ENCODE measurements around the gene ZNF772. TPM values are rescaled to one million over a fixed set of nuclear protein-coding genes. Genes with fewer than 3 reads are reported as not detected.

The ZNF772 gene
- total RNA-seq, 1 experiment from 2014 or later: 14.1 TPM

- Histone ChIP-seq H3K27me3 (ENCODE audit: low read length) (no peaks in the 10 kb centered on the region), H3K4me2 (ENCODE audit: low read length) (no peak overlapping the region), H3K9me2 (replicated peaks; ENCODE audit: low read length) (no peaks in the 10 kb centered on the region), H3K36me3 (ENCODE audit: low read depth, low read length) (peaks cover 63% of the 10 kb centered on the region), H3K79me2 (ENCODE audit: low read length) (peaks cover 74% of the 10 kb centered on the region), H3K27ac (ENCODE audit: low read length) (no peak overlapping the region), H2AFZ (ENCODE audit: low read length) (no peak overlapping the region), H3K4me3 (ENCODE audit: low read length) (no peak overlapping the region), H4K20me1 (ENCODE audit: low read length) (no peaks in the 10 kb centered on the region), H3K4me1 (ENCODE audit: insufficient read depth, low read length) (peaks cover 14% of the 10 kb centered on the region), H3K9me3 (ENCODE audit: low read length) (peaks cover 12% of the 10 kb centered on the region), H3F3A (ENCODE audit: low read length, unreplicated experiment) (no peaks in the 10 kb centered on the region), H3K9ac (ENCODE audit: low read length) (no peak overlapping the region)
- TF ChIP-seq CTCF (conservative IDR thresholded peaks at IDR 0.05; ENCODE audit: low read depth, low read length) (no peak), EZH2 (IDR thresholded peaks at IDR 0.05; ENCODE audit: low read length, unreplicated experiment) (no peak), EZH2phosphoT487 (IDR thresholded peaks at IDR 0.05; ENCODE audit: borderline replicate concordance, low read length) (no peak)
- CTCF ChIA-PET: no interaction called here
- intact Hi-C loops (cut with micrococcal nuclease): loop anchor here (5.0 kb wide), 1 partner anchor 48 kb away; the partner anchor contains the start of gene ZNF419
- BruUV-seq (replicated peaks): no TSS peak
- POLR2A ChIA-PET (ENCODE audit: unreplicated experiment): no interaction called here
- DNase-seq (no peak), ATAC-seq (no peak)
These were observed 38.4 kb downstream of the ZNF772 start for GRCh38 chr19:57438925-57439324.

- no TSS peak for BruUV-seq (replicated peaks)
- no peak overlapping the region for H2AFZ ChIP-seq (ENCODE audit: low read length)
- POLR2A ChIA-PET (ENCODE audit: unreplicated experiment): no interaction called here
- CTCF ChIA-PET: no interaction called here
- DNase-seq (no peak), ATAC-seq (no peak)
- TF ChIP-seq EZH2 (IDR thresholded peaks at IDR 0.05; ENCODE audit: low read length, unreplicated experiment): no peak
- no peak for TF ChIP-seq CTCF (conservative IDR thresholded peaks at IDR 0.05; ENCODE audit: low read depth, low read length)
- TF ChIP-seq EZH2phosphoT487 (IDR thresholded peaks at IDR 0.05; ENCODE audit: borderline replicate concordance, low read length): no peak
- no peaks in the 10 kb centered on the region for H3F3A ChIP-seq (ENCODE audit: low read length, unreplicated experiment)
- peaks cover 14% of the 10 kb centered on the region for H3K4me1 ChIP-seq (ENCODE audit: insufficient read depth, low read length)
- H3K4me2 ChIP-seq (ENCODE audit: low read length): no peak overlapping the region
- no peak overlapping the region for H3K4me3 ChIP-seq (ENCODE audit: low read length)
- H3K27me3 ChIP-seq (ENCODE audit: low read length): no peaks in the 10 kb centered on the region
- peaks cover 2% of the 10 kb centered on the region for H3K9me3 ChIP-seq (ENCODE audit: low read length)
- H3K9me2 ChIP-seq (replicated peaks; ENCODE audit: low read length): no peaks in the 10 kb centered on the region
- no peak overlapping the region for H3K27ac ChIP-seq (ENCODE audit: low read length)
- intact Hi-C loops (cut with micrococcal nuclease): loop anchor here (5.0 kb wide), 1 partner anchor 49 kb away; the partner anchor contains the start of gene ZNF419
- no peaks in the 10 kb centered on the region for H4K20me1 ChIP-seq (ENCODE audit: low read length)
- H3K36me3 ChIP-seq (ENCODE audit: low read depth, low read length): peaks cover 53% of the 10 kb centered on the region
- H3K79me2 ChIP-seq (ENCODE audit: low read length): peaks cover 74% of the 10 kb centered on the region
- H3K9ac ChIP-seq (ENCODE audit: low read length): no peak overlapping the region
These were observed 39.4 kb downstream of the ZNF772 start for GRCh38 chr19:57437931-57438330.

- Histone ChIP-seq H3K27me3 (ENCODE audit: low read length) (no peaks in the 10 kb centered on the region), H3F3A (ENCODE audit: low read length, unreplicated experiment) (no peaks in the 10 kb centered on the region), H3K36me3 (ENCODE audit: low read depth, low read length) (peaks cover 38% of the 10 kb centered on the region), H3K79me2 (ENCODE audit: low read length) (peaks cover 60% of the 10 kb centered on the region), H3K4me1 (ENCODE audit: insufficient read depth, low read length) (peaks cover 14% of the 10 kb centered on the region), H4K20me1 (ENCODE audit: low read length) (no peaks in the 10 kb centered on the region), H3K9me3 (ENCODE audit: low read length) (no peaks in the 10 kb centered on the region), H3K4me2 (ENCODE audit: low read length) (peak overlapping the region; percentile 87), H3K9ac (ENCODE audit: low read length) (peak overlapping the region; percentile 86; the same call in 1 of the 2 replicates), H3K4me3 (ENCODE audit: low read length) (peak overlapping the region; percentile 88), H2AFZ (ENCODE audit: low read length) (no peak overlapping the region), H3K27ac (ENCODE audit: low read length) (no peak overlapping the region), H3K9me2 (replicated peaks; ENCODE audit: low read length) (no peaks in the 10 kb centered on the region)
- CTCF ChIA-PET: no interaction called here
- no TSS peak for BruUV-seq (replicated peaks)
- POLR2A ChIA-PET (ENCODE audit: unreplicated experiment): no interaction called here
- intact Hi-C loops (cut with micrococcal nuclease): loop anchor here (5.0 kb wide), 1 partner anchor 51 kb away; the partner anchor contains the start of gene ZNF419
- DNase-seq: no peak
- ATAC-seq: no peak
- TF ChIP-seq EZH2phosphoT487 (IDR thresholded peaks at IDR 0.05; ENCODE audit: borderline replicate concordance, low read length) (no peak), EZH2 (IDR thresholded peaks at IDR 0.05; ENCODE audit: low read length, unreplicated experiment) (no peak), CTCF (conservative IDR thresholded peaks at IDR 0.05; ENCODE audit: low read depth, low read length) (no peak)
These were observed 40.9 kb downstream of the ZNF772 start for GRCh38 chr19:57436417-57436816.

Data from PC-3 (cell line).